Measurements from ENCODE around the gene MFSD12. TPM values are rescaled to one million over a fixed set of nuclear protein-coding genes. Genes with fewer than 3 reads are reported as not detected.

The MFSD12 gene
- total RNA-seq, 1 donor, result 104 TPM

DNA sequence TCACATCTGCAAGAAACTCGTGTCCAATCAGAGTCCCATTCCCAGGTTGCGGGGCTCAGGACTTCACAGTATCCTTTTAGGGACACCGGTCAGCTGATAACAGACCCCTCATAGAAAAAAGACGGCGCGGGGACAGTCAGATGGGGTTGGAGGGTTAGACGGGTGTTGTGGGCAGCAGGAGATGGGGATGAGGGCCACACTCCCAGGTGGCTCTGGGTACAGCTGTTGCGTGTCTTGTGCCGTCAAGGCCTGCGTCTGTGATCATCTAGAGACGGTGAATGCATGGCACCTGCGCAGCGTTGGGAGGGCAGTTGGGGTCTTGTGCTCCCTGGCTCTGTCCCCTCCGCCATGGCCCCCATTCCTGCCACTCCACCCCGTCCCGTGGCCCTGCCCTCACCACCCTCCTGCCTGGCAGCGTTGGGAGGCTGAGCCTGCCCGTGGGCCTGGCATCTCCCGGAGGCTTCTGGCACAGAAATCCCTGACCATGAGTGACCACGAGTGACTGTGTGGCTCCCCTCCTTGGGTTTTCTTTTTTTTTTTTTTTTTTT is 32.4 kb downstream of the MFSD12 start:
- Histone ChIP-seq H4K20me1 (ENCODE audit: insufficient read depth, low read length) (peaks cover 53% of the 10 kb centered on the region), H3K9me3 (ENCODE audit: low read depth, low read length) (no peaks in the 10 kb centered on the region), H3K4me3 (ENCODE audit: insufficient read depth, low read length) (no peak overlapping the region), H3K4me1 (ENCODE audit: insufficient read depth, low read length) (no peaks in the 10 kb centered on the region), H3K4me2 (ENCODE audit: insufficient read depth, low read length) (no peak overlapping the region), H3K27ac (ENCODE audit: low read depth, low read length) (no peak overlapping the region), H3K79me2 (ENCODE audit: insufficient read depth, low read length) (peaks cover 57% of the 10 kb centered on the region), H3K36me3 (ENCODE audit: insufficient read depth, low read length) (peaks cover 37% of the 10 kb centered on the region), H3K27me3 (ENCODE audit: insufficient read depth, low read length) (no peaks in the 10 kb centered on the region), H2AFZ (ENCODE audit: low read length) (no peak overlapping the region)
- TF ChIP-seq, protein P1, sequence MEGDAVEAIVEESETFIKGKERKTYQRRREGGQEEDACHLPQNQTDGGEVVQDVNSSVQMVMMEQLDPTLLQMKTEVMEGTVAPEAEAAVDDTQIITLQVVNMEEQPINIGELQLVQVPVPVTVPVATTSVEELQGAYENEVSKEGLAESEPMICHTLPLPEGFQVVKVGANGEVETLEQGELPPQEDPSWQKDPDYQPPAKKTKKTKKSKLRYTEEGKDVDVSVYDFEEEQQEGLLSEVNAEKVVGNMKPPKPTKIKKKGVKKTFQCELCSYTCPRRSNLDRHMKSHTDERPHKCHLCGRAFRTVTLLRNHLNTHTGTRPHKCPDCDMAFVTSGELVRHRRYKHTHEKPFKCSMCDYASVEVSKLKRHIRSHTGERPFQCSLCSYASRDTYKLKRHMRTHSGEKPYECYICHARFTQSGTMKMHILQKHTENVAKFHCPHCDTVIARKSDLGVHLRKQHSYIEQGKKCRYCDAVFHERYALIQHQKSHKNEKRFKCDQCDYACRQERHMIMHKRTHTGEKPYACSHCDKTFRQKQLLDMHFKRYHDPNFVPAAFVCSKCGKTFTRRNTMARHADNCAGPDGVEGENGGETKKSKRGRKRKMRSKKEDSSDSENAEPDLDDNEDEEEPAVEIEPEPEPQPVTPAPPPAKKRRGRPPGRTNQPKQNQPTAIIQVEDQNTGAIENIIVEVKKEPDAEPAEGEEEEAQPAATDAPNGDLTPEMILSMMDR (IDR thresholded peaks at IDR 0.05; ENCODE audit: extremely low read depth, low read depth, low read length), result no peak
- DNase-seq (ENCODE audit: insufficient read length, low spot score, missing footprints), result peak; percentile 82

DNA sequence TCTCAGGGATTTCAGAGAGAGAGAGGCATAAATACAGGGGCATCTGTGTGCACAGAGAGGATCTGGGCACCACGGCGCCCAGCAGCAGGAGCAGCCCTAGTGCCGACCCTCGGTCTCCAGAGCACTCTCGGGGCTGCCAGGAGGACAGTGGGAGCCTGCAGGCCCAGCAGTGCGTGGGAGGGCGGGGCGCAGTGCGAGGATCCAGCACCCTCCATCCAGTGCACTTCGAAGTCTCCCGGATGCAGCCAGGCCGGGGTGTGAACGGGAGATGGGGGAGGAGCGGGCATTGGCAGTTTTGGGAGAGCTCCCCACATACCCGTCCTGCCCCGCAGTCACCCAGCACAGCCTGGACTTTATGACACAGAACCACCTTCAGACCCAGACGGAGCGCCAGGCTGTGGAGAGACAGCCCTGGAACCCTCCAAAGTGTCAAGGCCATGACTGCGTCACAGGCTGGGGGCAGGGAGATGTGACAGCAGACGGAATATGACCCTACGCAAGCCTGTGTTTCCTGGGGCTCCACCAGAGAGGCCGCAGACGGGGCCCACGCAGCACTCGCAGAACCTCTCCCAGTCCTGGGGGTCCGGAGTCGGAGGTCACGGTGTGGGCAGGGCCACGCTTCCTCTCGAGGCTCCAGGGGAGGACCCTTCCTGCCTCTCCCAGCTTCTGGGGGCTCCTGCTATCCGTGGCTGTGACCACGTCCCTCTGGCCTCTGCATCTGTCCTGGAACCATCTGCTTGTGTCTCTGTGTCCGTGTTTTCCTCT is 33.1 kb downstream of the MFSD12 start:
- no peaks in the 10 kb centered on the region for H3K27me3 ChIP-seq (ENCODE audit: insufficient read depth, low read length)
- no peak overlapping the region for H3K4me2 ChIP-seq (ENCODE audit: insufficient read depth, low read length)
- TF ChIP-seq, protein P1 (IDR thresholded peaks at IDR 0.05; ENCODE audit: extremely low read depth, low read depth, low read length), result no peak
- H4K20me1 ChIP-seq (ENCODE audit: insufficient read depth, low read length), result peaks cover 60% of the 10 kb centered on the region
- H2AFZ ChIP-seq (ENCODE audit: low read length), result no peak overlapping the region
- no peak for DNase-seq (ENCODE audit: insufficient read length, low spot score, missing footprints)
- peaks cover 42% of the 10 kb centered on the region for H3K36me3 ChIP-seq (ENCODE audit: insufficient read depth, low read length)
- H3K27ac ChIP-seq (ENCODE audit: low read depth, low read length), result no peak overlapping the region
- peaks cover 65% of the 10 kb centered on the region for H3K79me2 ChIP-seq (ENCODE audit: insufficient read depth, low read length)
- H3K9me3 ChIP-seq (ENCODE audit: low read depth, low read length), result no peaks in the 10 kb centered on the region
- no peak overlapping the region for H3K4me3 ChIP-seq (ENCODE audit: insufficient read depth, low read length)
- H3K4me1 ChIP-seq (ENCODE audit: insufficient read depth, low read length), result no peaks in the 10 kb centered on the region

DNA sequence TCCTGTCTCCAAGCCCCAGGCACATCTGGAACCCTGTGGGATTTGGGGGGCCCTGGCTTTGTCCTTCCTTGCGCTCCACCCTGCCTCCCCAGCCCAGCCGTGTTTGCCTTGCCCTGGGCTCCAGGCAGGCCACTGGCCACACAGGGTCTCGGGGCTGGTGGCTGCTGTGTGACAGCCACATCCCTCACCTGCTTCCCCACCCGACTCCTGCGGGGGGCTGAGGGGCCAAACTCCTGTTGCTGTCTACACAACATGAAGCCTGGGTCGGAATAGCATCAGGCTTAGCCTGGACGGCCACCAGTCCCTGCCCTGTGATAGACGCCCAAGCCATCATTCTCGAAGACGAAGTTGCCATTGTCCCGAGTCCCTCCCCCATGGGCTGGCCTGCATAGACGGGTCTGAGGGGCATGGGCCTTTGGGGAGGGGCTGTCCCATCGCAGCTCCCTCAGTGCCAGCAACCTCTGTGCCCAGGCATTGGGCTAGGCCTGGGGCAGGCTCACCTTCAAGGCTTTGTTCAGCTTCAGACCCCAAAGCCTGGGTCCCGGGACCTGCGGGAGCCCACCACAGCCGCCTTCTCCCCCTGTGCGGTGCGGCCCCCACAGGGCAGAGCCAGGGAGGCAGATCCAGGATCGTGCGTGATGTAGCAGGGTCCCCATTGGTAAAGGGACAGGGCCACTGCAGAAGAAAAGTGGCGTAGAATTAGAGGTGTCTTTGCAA is 33.9 kb downstream of the MFSD12 start:
- DNase-seq (ENCODE audit: insufficient read length, low spot score, missing footprints), result no peak
- TF ChIP-seq, protein P1 (IDR thresholded peaks at IDR 0.05; ENCODE audit: extremely low read depth, low read depth, low read length), result no peak
- H3K4me3 ChIP-seq (ENCODE audit: insufficient read depth, low read length), result no peak overlapping the region
- H3K36me3 ChIP-seq (ENCODE audit: insufficient read depth, low read length), result peaks cover 44% of the 10 kb centered on the region
- H3K79me2 ChIP-seq (ENCODE audit: insufficient read depth, low read length), result peaks cover 70% of the 10 kb centered on the region
- H3K27me3 ChIP-seq (ENCODE audit: insufficient read depth, low read length), result no peaks in the 10 kb centered on the region
- H3K4me2 ChIP-seq (ENCODE audit: insufficient read depth, low read length), result no peak overlapping the region
- H3K27ac ChIP-seq (ENCODE audit: low read depth, low read length), result no peak overlapping the region
- no peak overlapping the region for H2AFZ ChIP-seq (ENCODE audit: low read length)
- H3K4me1 ChIP-seq (ENCODE audit: insufficient read depth, low read length), result no peaks in the 10 kb centered on the region
- peaks cover 66% of the 10 kb centered on the region for H4K20me1 ChIP-seq (ENCODE audit: insufficient read depth, low read length)
- H3K9me3 ChIP-seq (ENCODE audit: low read depth, low read length), result no peaks in the 10 kb centered on the region

Measured in osteoblast (primary cell).